NCI-H1105 treated with DMSO at 0.1 percent for 48 hours (cell line): ENCODE measurements around the gene ANKRD36B.
"Not testable (repeated sequence)": the region's sequence is repeated elsewhere in the genome, so short reads cannot be mapped to it uniquely, and the experiment has no call there.

Source experiments
- DNase-seq: peaks from one replicate; lab custom pipeline; 2025; lab: John Stamatoyannopoulos, UW

Gene ANKRD36B

GRCh38 chr2:97549058-97549457 lies 40.6 kb downstream of the ANKRD36B start:
- DNase-seq = not testable (repeated sequence)

- not testable (repeated sequence) for DNase-seq
Observed at GRCh38 chr2:97548536-97548935, 41.1 kb downstream of the ANKRD36B start.

- DNase-seq = no peak
Observed at GRCh38 chr2:97546711-97547110, 43.0 kb downstream of the ANKRD36B start.

- not testable (repeated sequence) for DNase-seq
Observed at GRCh38 chr2:97544911-97545310, 44.8 kb downstream of the ANKRD36B start.

GRCh38 chr2:97525904-97526303 lies 63.8 kb downstream of the ANKRD36B start:
- not testable (repeated sequence) for DNase-seq

GRCh38 chr2:97523816-97524215 lies 65.9 kb downstream of the ANKRD36B start:
- DNase-seq = not testable (repeated sequence)

- not testable (repeated sequence) for DNase-seq
Observed at GRCh38 chr2:97522916-97523555, 66.6 kb downstream of the ANKRD36B start.

GRCh38 chr2:97495651-97496050 lies 94.0 kb downstream of the ANKRD36B start:
- not testable (repeated sequence) for DNase-seq

- DNase-seq = not testable (repeated sequence)
Observed at GRCh38 chr2:97490141-97490540, 99.5 kb downstream of the ANKRD36B start.
